Stimulated activated CD8-positive, alpha-beta memory T cell treated with anti-CD3 and anti-CD28 coated beads, Interleukin-12 subunit alpha, Interleukin-12 subunit beta, amount 100 ng/mL, for 1 hour (primary cell): ENCODE results near the gene CCDC14.
"Not testable (repeated sequence)": the region's sequence is repeated elsewhere in the genome, so short reads cannot be mapped to it uniquely, and the experiment has no call there.

ENCODE experiments used
- DNase-seq: peaks from one replicate; pipeline ENCODE4 v3.0.0-alpha.2; 2020; ENCODE audit warnings: low read depth

CCDC14 gene

GRCh38 chr3:123964793-123965192, 3.8 kb upstream of the CCDC14 start:
- DNase-seq = not testable (repeated sequence)

GRCh38 chr3:123961508-123961856, 453 bp upstream of the CCDC14 start:
- no peak for DNase-seq

- no peak for DNase-seq
These were observed 7.3 kb downstream of the CCDC14 start for GRCh38 chr3:123953735-123954134.

GRCh38 chr3:123952844-123953520, 8.0 kb downstream of the CCDC14 start:
- DNase-seq = no peak

- no peak for DNase-seq
These were observed 9.2 kb downstream of the CCDC14 start for GRCh38 chr3:123951522-123952447.

- no peak for DNase-seq
These were observed 11.4 kb downstream of the CCDC14 start for GRCh38 chr3:123949641-123950040.

- DNase-seq = no peak
These were observed 12.6 kb downstream of the CCDC14 start for GRCh38 chr3:123948449-123948848.

GRCh38 chr3:123947482-123947881, 13.5 kb downstream of the CCDC14 start:
- DNase-seq = no peak

GRCh38 chr3:123941542-123941941, 19.5 kb downstream of the CCDC14 start:
- no peak for DNase-seq

GRCh38 chr3:123941121-123941520, 19.9 kb downstream of the CCDC14 start:
- no peak for DNase-seq

- no peak for DNase-seq
These were observed 21.3 kb downstream of the CCDC14 start for GRCh38 chr3:123939706-123940105.

- DNase-seq = no peak
These were observed 24.6 kb downstream of the CCDC14 start for GRCh38 chr3:123936400-123936799.

GRCh38 chr3:123935830-123936229, 25.2 kb downstream of the CCDC14 start:
- no peak for DNase-seq

- DNase-seq = no peak
These were observed 26.8 kb downstream of the CCDC14 start for GRCh38 chr3:123934250-123934649.

GRCh38 chr3:123930445-123930844, 30.6 kb downstream of the CCDC14 start:
- no peak for DNase-seq

- DNase-seq = no peak
These were observed 31.7 kb downstream of the CCDC14 start for GRCh38 chr3:123929325-123929724.

GRCh38 chr3:123926396-123926795, 34.6 kb downstream of the CCDC14 start:
- DNase-seq = no peak

GRCh38 chr3:123920868-123921267, 40.2 kb downstream of the CCDC14 start:
- DNase-seq = no peak

- no peak for DNase-seq
These were observed 40.6 kb downstream of the CCDC14 start for GRCh38 chr3:123920383-123920782.

GRCh38 chr3:123919353-123919752, 41.7 kb downstream of the CCDC14 start:
- DNase-seq = no peak

GRCh38 chr3:123914829-123915228, 46.2 kb downstream of the CCDC14 start:
- DNase-seq = no peak

- DNase-seq = no peak
These were observed 51.2 kb downstream of the CCDC14 start for GRCh38 chr3:123909785-123910184.

GRCh38 chr3:123907720-123908119, 53.3 kb downstream of the CCDC14 start:
- no peak for DNase-seq
